PC-3 (cell line): ENCODE results near the gene IRGC. TPM values are rescaled to one million over a fixed set of nuclear protein-coding genes. Genes with fewer than 3 reads are reported as not detected.
A peak's percentile ranks its signal among the peaks of the same experiment; 100 is the strongest.
"Not testable (repeated sequence)": the region's sequence is repeated elsewhere in the genome, so short reads cannot be mapped to it uniquely, and the experiment has no call there.

Source experiments
- ATAC-seq: fragments of 200-7000 bp; cut with Tn5 transposase; 2 replicates; pipeline ENCODE4 v1.9.1; 2020; ENCODE audit warnings: mild to moderate bottlenecking, moderate library complexity
- BruUV-seq: library from RNA; stranded (reverse); fragments of 400-500 nt; replicated peaks from 2 replicates; lab custom pipeline; 2021; lab: Mats Ljungman, UMichigan
- CTCF ChIA-PET: fragments of 300-600 bp; sonication (Branson Sonifier 250); formaldehyde crosslinking; loops from one replicate; lab custom pipeline; 2022; ENCODE audit warnings: antibody characterized with exemption; lab: Charles Lee
- POLR2A ChIA-PET: fragments of 300-600 bp; sonication (Branson Sonifier 250); formaldehyde crosslinking; loops from one replicate; lab custom pipeline; 2022; ENCODE audit warnings: antibody characterized with exemption; ENCODE audit not compliant: unreplicated experiment; lab: Charles Lee
- DNase-seq: peaks from one replicate; pipeline ENCODE4 v3.0.0-alpha.2; 2015
- H2AFZ ChIP-seq: fragments of 300-600 bp; sonication (generic); 2 replicates; pipeline ENCODE4 v1.6.0; 2016; ENCODE audit warnings: antibody characterized with exemption, low read length
- H3F3A ChIP-seq: fragments of 300-600 bp; sonication (generic); one replicate; pipeline ENCODE4 v1.6.0; 2017; ENCODE audit warnings: antibody characterized with exemption, low read length, control low read depth, mild to moderate bottlenecking; ENCODE audit not compliant: unreplicated experiment
- H3K27ac ChIP-seq: fragments of 300-600 bp; sonication (generic); 2 replicates; pipeline ENCODE4 v1.5.1; 2016; ENCODE audit warnings: mild to moderate bottlenecking, low read length
- H3K27me3 ChIP-seq: fragments of 300-600 bp; sonication (generic); 2 replicates; pipeline ENCODE4 v1.6.1; 2016; ENCODE audit warnings: low read length, mixed read lengths
- H3K36me3 ChIP-seq: fragments of 300-600 bp; sonication (generic); 2 replicates; pipeline ENCODE4 v1.6.1; 2016; ENCODE audit warnings: low read depth, mixed run types, low read length, mixed read lengths
- H3K4me1 ChIP-seq: fragments of 300-600 bp; sonication (generic); 2 replicates; pipeline ENCODE4 v1.5.1; 2016; ENCODE audit warnings: low read length; ENCODE audit not compliant: insufficient read depth
- H3K4me2 ChIP-seq: fragments of 300-600 bp; sonication (generic); 2 replicates; pipeline ENCODE4 v1.6.0; 2016; ENCODE audit warnings: low read length
- H3K4me3 ChIP-seq: fragments of 300-600 bp; sonication (generic); 2 replicates; pipeline ENCODE4 v1.5.1; 2016; ENCODE audit warnings: mild to moderate bottlenecking, low read length, mixed read lengths
- H3K79me2 ChIP-seq: fragments of 300-600 bp; sonication (generic); 2 replicates; pipeline ENCODE4 v1.6.1; 2017; ENCODE audit warnings: low read length, mixed read lengths
- H3K9ac ChIP-seq: fragments of 300-600 bp; sonication (generic); 2 replicates; pipeline ENCODE4 v1.6.0; 2016; ENCODE audit warnings: mild to moderate bottlenecking, low read length
- H3K9me2 ChIP-seq: fragments of 300-600 bp; sonication (generic); replicated peaks from 2 replicates; pipeline ENCODE4 v1.6.1; 2016; ENCODE audit warnings: mixed run types, low read length, mixed read lengths
- H3K9me3 ChIP-seq: fragments of 300-600 bp; sonication (generic); 2 replicates; pipeline ENCODE4 v1.6.1; 2016; ENCODE audit warnings: low read length, mixed read lengths
- H4K20me1 ChIP-seq: fragments of 300-600 bp; sonication (generic); 2 replicates; pipeline ENCODE4 v1.6.1; 2016; ENCODE audit warnings: low read length, mixed read lengths
- CTCF ChIP-seq: fragments of 300-600 bp; sonication (generic); conservative IDR thresholded peaks from 2 replicates; pipeline ENCODE4 v1.5.1; 2017; ENCODE audit warnings: antibody characterized with exemption, low read depth, mild to moderate bottlenecking, low read length
- EZH2 ChIP-seq: fragments of 300-600 bp; sonication (generic); IDR thresholded peaks from one replicate; pipeline ENCODE4 v1.6.1; 2017; ENCODE audit warnings: antibody characterized with exemption, mild to moderate bottlenecking, low read length; ENCODE audit not compliant: unreplicated experiment
- EZH2phosphoT487 ChIP-seq: fragments of 300-600 bp; sonication (generic); IDR thresholded peaks from 2 replicates; pipeline ENCODE4 v1.6.1; 2018; ENCODE audit warnings: mild to moderate bottlenecking, antibody characterized with exemption, low read length, borderline replicate concordance
- intact Hi-C: fragments of 100-400 bp; cut with micrococcal nuclease; formaldehyde crosslinking; loops from 2 replicates; pipeline ENCODE4 v1.9.0; 2023
- total RNA-seq: library from RNA; depleted of rRNA; stranded (reverse); fragments of >200 nt; gene quantifications from 2 replicates; pipeline ENCODE4 v1.2.3, GENCODE V29; 2014

Gene IRGC
- total RNA-seq, 1 experiment from 2014 or later = not detected

GRCh38 chr19:43760941-43761340, 45.1 kb downstream of the IRGC start:
- intact Hi-C loops = no loop called here
- H2AFZ ChIP-seq = no peak overlapping the region
- 0 out of 2 replicates have a peak, but pooled peaks cover 5% of the 10 kb centered on the region for H3K79me2 ChIP-seq
- H3K9me3 ChIP-seq = no peaks in the 10 kb centered on the region
- no peaks in the 10 kb centered on the region for H3K36me3 ChIP-seq
- no peak overlapping the region for H3K4me2 ChIP-seq
- no peaks in the 10 kb centered on the region for H3K9me2 ChIP-seq
- H4K20me1 ChIP-seq = no peaks in the 10 kb centered on the region
- ATAC-seq (no peak), DNase-seq (no peak)
- no peak for TF ChIP-seq CTCF
- TF ChIP-seq EZH2 = no peak
- TF ChIP-seq EZH2phosphoT487 = no peak
- peaks cover 7% of the 10 kb centered on the region for H3F3A ChIP-seq
- H3K27ac ChIP-seq = no peak overlapping the region
- H3K4me3 ChIP-seq = no peak overlapping the region
- H3K4me1 ChIP-seq = peaks cover 61% of the 10 kb centered on the region
- H3K27me3 ChIP-seq = no peaks in the 10 kb centered on the region
- no peak overlapping the region for H3K9ac ChIP-seq
- ChIA-PET CTCF (no interaction called here), POLR2A (no interaction called here)
- BruUV-seq = no TSS peak

- ChIA-PET CTCF (interaction anchor here (1.1 kb wide), 1 partner anchor 18 kb away, joined by 3 read pairs; no protein-coding TSS in a partner anchor), POLR2A (no interaction called here)
- Histone ChIP-seq H3K9me2 (no peaks in the 10 kb centered on the region), H3K4me1 (peaks cover 51% of the 10 kb centered on the region), H3K9me3 (no peaks in the 10 kb centered on the region), H3K36me3 (peaks cover 12% of the 10 kb centered on the region), H3F3A (peaks cover 3% of the 10 kb centered on the region), H3K9ac (no peak overlapping the region), H3K4me3 (no peak overlapping the region), H3K27me3 (no peaks in the 10 kb centered on the region), H2AFZ (no peak overlapping the region), H3K27ac (no peak overlapping the region), H4K20me1 (no peaks in the 10 kb centered on the region), H3K79me2 (no peaks in the 10 kb centered on the region), H3K4me2 (no peak overlapping the region)
- BruUV-seq = no TSS peak
- DNase-seq (no peak), ATAC-seq (no peak)
- TF ChIP-seq EZH2phosphoT487 = no peak
- no peak for TF ChIP-seq CTCF
- TF ChIP-seq EZH2 = no peak
- intact Hi-C loops = no loop called here
These were observed 46.9 kb downstream of the IRGC start for GRCh38 chr19:43762814-43763213.

GRCh38 chr19:43763473-43763939, 47.6 kb downstream of the IRGC start:
- no peaks in the 10 kb centered on the region for H3K9me3 ChIP-seq
- intact Hi-C loops = no loop called here

GRCh38 chr19:43764684-43765083, 48.8 kb downstream of the IRGC start:
- POLR2A ChIA-PET = interaction anchor here (0.6 to 1.5 kb wide), 3 partner anchors 16 to 96 kb away, joined by 3 to 4 read pairs (median 4); partner anchors contain the start of gene KCNN4

More at GRCh38 chr19:43763473-43763939, 47.6 kb downstream of the IRGC start:
- Histone ChIP-seq H3K4me3 (no peak overlapping the region), H4K20me1 (no peaks in the 10 kb centered on the region), H3K36me3 (peaks cover 15% of the 10 kb centered on the region), H3K9me2 (no peaks in the 10 kb centered on the region), H3K27ac (peak overlapping the region; percentile 11; the same call in 1 of the 2 replicates), H3K9ac (no peak overlapping the region), H3K4me2 (no peak overlapping the region), H3K79me2 (no peaks in the 10 kb centered on the region), H3K4me1 (peaks cover 50% of the 10 kb centered on the region), H3K27me3 (no peaks in the 10 kb centered on the region), H3F3A (peaks cover 3% of the 10 kb centered on the region), H2AFZ (no peak overlapping the region)
- ChIA-PET CTCF (interaction anchor here (1.1 kb wide), 1 partner anchor 18 kb away, joined by 3 read pairs; no protein-coding TSS in a partner anchor), POLR2A (no interaction called here)
- ATAC-seq (no peak), DNase-seq (no peak)
- BruUV-seq = no TSS peak
- TF ChIP-seq EZH2 (no peak), CTCF (no peak), EZH2phosphoT487 (no peak)

More at GRCh38 chr19:43764684-43765083, 48.8 kb downstream of the IRGC start:
- ATAC-seq = peak; percentile 2; the same call in 1 of the 2 replicates
- H2AFZ ChIP-seq, H3K9me2 ChIP-seq, H3K27me3 ChIP-seq, H4K20me1 ChIP-seq, H3F3A ChIP-seq, H3K79me2 ChIP-seq, H3K4me3 ChIP-seq, DNase-seq, H3K9me3 ChIP-seq: not testable (repeated sequence)
- intact Hi-C loops = loop anchor here (1.0 to 2.0 kb wide), 2 partner anchors 11 to 20 kb away; no protein-coding TSS in a partner anchor
- peaks cover 15% of the 10 kb centered on the region for H3K36me3 ChIP-seq
- peak overlapping the region; percentile 49 for H3K9ac ChIP-seq
- H3K27ac ChIP-seq = peak overlapping the region; percentile 92
- H3K4me2 ChIP-seq = peak overlapping the region; percentile 62
- TSS peak; percentile 43 for BruUV-seq
- CTCF ChIA-PET = interaction anchor here (1.2 to 1.4 kb wide), 3 partner anchors 17 to 45 kb away, joined by 4 to 10 read pairs (median 5); no protein-coding TSS in a partner anchor
- peaks cover 50% of the 10 kb centered on the region for H3K4me1 ChIP-seq
